ENCODE data around the gene SLC25A17. TPM values are rescaled to one million over a fixed set of nuclear protein-coding genes. Genes with fewer than 3 reads are reported as not detected.

Gene SLC25A17
- total RNA-seq, 4 donors from 2014 or later = 5.7 to 17.0 (median 12.2) TPM

DNA sequence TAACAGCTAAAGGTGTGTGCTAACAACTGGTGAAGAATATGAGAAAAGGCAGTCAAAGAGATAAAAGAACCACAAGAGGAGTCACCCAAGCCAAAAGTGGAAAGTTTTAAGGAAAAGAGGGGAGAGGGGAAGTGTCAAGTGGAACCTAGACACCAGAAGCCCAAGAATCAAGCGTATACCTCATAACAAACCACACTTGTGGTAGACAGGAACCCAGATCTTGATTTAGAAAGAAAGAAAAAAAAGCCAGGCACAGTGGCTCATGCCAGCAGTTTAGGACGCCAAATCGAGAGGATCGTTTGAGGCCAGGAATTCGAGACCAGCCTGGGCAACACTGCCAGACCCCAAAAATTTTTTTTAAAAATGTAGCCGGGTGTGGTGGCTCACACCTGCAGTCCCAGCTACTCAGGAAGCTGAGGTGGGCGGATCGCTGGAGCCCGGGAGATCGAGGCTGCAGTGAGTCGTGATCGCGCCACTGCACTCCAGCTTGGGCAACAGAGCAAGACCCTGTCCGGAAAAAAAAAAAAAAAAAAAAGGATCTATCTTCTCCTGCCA lies 877 bp downstream of the SLC25A17 start:
- Histone ChIP-seq H3K9me3 (no peaks in the 10 kb centered on the region), H3K4me3 (peak overlapping the region; percentile 73 to 94), H3K27ac (peak overlapping the region in 1 of 4 donors; percentile 86), H3K36me3 (peaks cover 0 to 12% of the 10 kb centered on the region in 2 donors), H3K27me3 (no peaks in the 10 kb centered on the region), H3K4me1 (peaks cover 0 to 40% (median 13%) of the 10 kb centered on the region in 3 donors)
- no peak for ATAC-seq
- 23 to 67% methylated on average over 5 to 11 of the region's 14 CpGs for WGBS, 2 donors (ENCODE audit: low coverage in 1 of 2)
- TF ChIP-seq, protein P1, sequence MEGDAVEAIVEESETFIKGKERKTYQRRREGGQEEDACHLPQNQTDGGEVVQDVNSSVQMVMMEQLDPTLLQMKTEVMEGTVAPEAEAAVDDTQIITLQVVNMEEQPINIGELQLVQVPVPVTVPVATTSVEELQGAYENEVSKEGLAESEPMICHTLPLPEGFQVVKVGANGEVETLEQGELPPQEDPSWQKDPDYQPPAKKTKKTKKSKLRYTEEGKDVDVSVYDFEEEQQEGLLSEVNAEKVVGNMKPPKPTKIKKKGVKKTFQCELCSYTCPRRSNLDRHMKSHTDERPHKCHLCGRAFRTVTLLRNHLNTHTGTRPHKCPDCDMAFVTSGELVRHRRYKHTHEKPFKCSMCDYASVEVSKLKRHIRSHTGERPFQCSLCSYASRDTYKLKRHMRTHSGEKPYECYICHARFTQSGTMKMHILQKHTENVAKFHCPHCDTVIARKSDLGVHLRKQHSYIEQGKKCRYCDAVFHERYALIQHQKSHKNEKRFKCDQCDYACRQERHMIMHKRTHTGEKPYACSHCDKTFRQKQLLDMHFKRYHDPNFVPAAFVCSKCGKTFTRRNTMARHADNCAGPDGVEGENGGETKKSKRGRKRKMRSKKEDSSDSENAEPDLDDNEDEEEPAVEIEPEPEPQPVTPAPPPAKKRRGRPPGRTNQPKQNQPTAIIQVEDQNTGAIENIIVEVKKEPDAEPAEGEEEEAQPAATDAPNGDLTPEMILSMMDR (IDR thresholded peaks at IDR 0.05) = no peak
- TF ChIP-seq EP300 (IDR thresholded peaks at IDR 0.05) = no peak

DNA sequence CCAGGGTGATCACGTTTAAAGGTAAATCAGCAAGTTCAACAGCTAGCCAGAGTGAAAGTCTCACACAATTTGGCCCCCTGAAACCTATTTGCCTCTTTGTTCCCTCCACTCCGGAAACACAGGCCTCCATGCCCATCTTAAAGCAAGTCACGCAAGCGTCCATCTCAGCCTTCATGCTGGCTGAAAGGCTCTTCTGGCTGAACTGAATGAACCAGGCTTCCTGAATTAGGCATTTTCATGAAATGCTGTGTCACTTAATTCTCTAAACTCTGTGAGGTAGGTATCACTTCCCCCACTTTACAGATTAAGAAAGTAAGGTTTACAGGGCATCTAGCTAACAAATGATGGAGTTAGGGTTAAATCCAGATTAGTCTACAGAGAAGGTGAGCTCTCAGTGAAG lies 1.4 kb downstream of the SLC25A17 start:
- no peaks in the 10 kb centered on the region for H3K9me3 ChIP-seq
- peaks cover 0 to 7% of the 10 kb centered on the region in 2 donors for H3K36me3 ChIP-seq
- no peak overlapping the region for H3K27ac ChIP-seq
- TF ChIP-seq POLR2AphosphoS5 (IDR thresholded peaks at IDR 0.05) = no peak
- TF ChIP-seq POLR2A (IDR thresholded peaks at IDR 0.05) = no peak
- TF ChIP-seq EP300 (IDR thresholded peaks at IDR 0.05) = no peak
- TF ChIP-seq, protein P1 (IDR thresholded peaks at IDR 0.05) = no peak
- no peaks in the 10 kb centered on the region for H3K27me3 ChIP-seq
- no peak for ATAC-seq
- H3K4me1 ChIP-seq = peaks cover 0 to 40% (median 13%) of the 10 kb centered on the region in 3 donors
- peak overlapping the region in 1 of 2 donors; percentile 73 for H3K4me3 ChIP-seq
- 89 to 95% methylated on average over 3 to 4 of the region's 4 CpGs for WGBS, 2 donors (ENCODE audit: low coverage in 1 of 2)

DNA sequence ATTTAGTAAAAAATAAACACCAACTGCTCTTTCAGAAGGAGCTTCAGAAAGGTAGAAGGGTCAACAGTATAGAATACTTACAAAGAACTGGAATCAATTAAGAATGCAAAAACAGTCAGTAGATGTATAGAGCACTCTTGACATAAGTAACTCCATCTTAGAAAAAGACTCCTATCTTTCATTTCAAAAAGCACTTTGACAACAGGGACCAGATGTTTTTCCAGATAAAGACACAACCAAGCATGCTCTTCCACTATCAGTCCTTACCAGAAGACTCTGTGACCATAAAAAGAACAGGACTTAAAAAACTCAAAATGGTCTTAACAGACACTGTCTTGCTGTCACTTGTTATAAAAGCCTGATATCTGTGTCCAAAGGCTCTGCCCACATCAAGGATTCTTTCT lies 5.2 kb downstream of the SLC25A17 start:
- H3K4me1 ChIP-seq = peaks cover 0 to 29% (median 8%) of the 10 kb centered on the region in 3 donors
- no peak overlapping the region for H3K4me3 ChIP-seq
- H3K27me3 ChIP-seq = no peaks in the 10 kb centered on the region
- H3K36me3 ChIP-seq = no peaks in the 10 kb centered on the region
- TF ChIP-seq EP300 (IDR thresholded peaks at IDR 0.05) (no peak), POLR2AphosphoS5 (IDR thresholded peaks at IDR 0.05) (no peak), POLR2A (IDR thresholded peaks at IDR 0.05) (no peak)
- TF ChIP-seq, protein P1 (IDR thresholded peaks at IDR 0.05) = no peak
- ATAC-seq = no peak
- H3K9me3 ChIP-seq = no peaks in the 10 kb centered on the region
- no peak overlapping the region for H3K27ac ChIP-seq

- TF ChIP-seq, protein P1 (IDR thresholded peaks at IDR 0.05) = no peak
- TF ChIP-seq EP300 (IDR thresholded peaks at IDR 0.05) = no peak
- TF ChIP-seq POLR2AphosphoS5 (IDR thresholded peaks at IDR 0.05) = no peak
- no peak for TF ChIP-seq POLR2A (IDR thresholded peaks at IDR 0.05)
- Histone ChIP-seq H3K4me3 (no peak overlapping the region), H3K9me3 (no peaks in the 10 kb centered on the region), H3K4me1 (peaks cover 0 to 6% (median 0%) of the 10 kb centered on the region in 3 donors), H3K36me3 (no peaks in the 10 kb centered on the region), H3K27ac (no peak overlapping the region), H3K27me3 (no peaks in the 10 kb centered on the region)
- 45 to 63% methylated on average over 6 of the region's 6 CpGs for WGBS, 2 donors (ENCODE audit: low coverage in 1 of 2)
- no peak for ATAC-seq
These were observed 10.9 kb downstream of the SLC25A17 start for GRCh38 chr22:40808018-40808841.

GRCh38 chr22:40806711-40807110 lies 12.4 kb downstream of the SLC25A17 start:
- no peak overlapping the region for H3K27ac ChIP-seq
- no peaks in the 10 kb centered on the region for H3K9me3 ChIP-seq
- peaks cover 0 to 6% (median 0%) of the 10 kb centered on the region in 3 donors for H3K4me1 ChIP-seq
- WGBS, 2 donors (ENCODE audit: low coverage in 1 of 2) = 88 to 92% methylated on average over 3 of the region's 3 CpGs
- TF ChIP-seq POLR2AphosphoS5 (IDR thresholded peaks at IDR 0.05) (no peak), EP300 (IDR thresholded peaks at IDR 0.05) (no peak), POLR2A (IDR thresholded peaks at IDR 0.05) (no peak)
- TF ChIP-seq, protein P1 (IDR thresholded peaks at IDR 0.05) = no peak
- no peak for ATAC-seq
- no peaks in the 10 kb centered on the region for H3K27me3 ChIP-seq
- no peaks in the 10 kb centered on the region for H3K36me3 ChIP-seq
- H3K4me3 ChIP-seq = no peak overlapping the region
